Choroid plexus epithelial cell (primary cell): Measurements from ENCODE around the gene BCO2.

Source experiments
- DNase-seq: peaks from one replicate; pipeline ENCODE4 v3.0.0-alpha.2; 2010; ENCODE audit warnings: low read depth
- H3K4me3 ChIP-seq: 2 replicates; pipeline ENCODE4 v1.5.1; 2011; ENCODE audit warnings: low read depth, mild to moderate bottlenecking, control low read depth, low read length, moderate library complexity
- CTCF ChIP-seq: conservative IDR thresholded peaks from 2 replicates; pipeline ENCODE4 v1.5.1; 2011; ENCODE audit warnings: low read depth, mild to moderate bottlenecking, control low read depth, inconsistent platforms, low read length, moderate library complexity

The BCO2 gene

DNA sequence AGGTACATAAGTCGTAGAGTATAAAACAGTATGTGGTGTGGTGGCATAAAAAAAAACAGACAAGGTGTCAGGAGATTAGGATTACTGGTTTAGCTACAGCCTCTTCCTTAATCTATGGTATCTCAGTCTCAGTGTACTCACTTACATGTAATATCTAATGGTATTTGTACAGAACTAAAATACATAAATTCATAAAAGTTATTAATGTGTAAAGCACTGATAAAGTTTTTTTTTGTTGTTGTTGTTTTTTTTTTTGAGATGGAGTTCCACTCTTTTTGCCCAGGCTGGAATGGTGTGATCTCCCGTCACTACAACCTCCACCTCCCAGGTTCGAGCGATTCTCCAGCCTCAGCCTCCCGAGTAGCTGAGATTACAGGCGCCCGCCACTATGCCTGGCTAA, 53.8 kb downstream of the BCO2 start:
- H3K4me3 ChIP-seq: no peak overlapping the region
- no peak for DNase-seq
- TF ChIP-seq CTCF: no peak

GRCh38 chr11:112229746-112230433, 54.6 kb downstream of the BCO2 start:
- no peak for TF ChIP-seq CTCF
- no peak overlapping the region for H3K4me3 ChIP-seq
- peak; percentile 97 for DNase-seq

- TF ChIP-seq CTCF: no peak
- DNase-seq: no peak
Observed at GRCh38 chr11:112231952-112232351, 56.6 kb downstream of the BCO2 start.

DNA sequence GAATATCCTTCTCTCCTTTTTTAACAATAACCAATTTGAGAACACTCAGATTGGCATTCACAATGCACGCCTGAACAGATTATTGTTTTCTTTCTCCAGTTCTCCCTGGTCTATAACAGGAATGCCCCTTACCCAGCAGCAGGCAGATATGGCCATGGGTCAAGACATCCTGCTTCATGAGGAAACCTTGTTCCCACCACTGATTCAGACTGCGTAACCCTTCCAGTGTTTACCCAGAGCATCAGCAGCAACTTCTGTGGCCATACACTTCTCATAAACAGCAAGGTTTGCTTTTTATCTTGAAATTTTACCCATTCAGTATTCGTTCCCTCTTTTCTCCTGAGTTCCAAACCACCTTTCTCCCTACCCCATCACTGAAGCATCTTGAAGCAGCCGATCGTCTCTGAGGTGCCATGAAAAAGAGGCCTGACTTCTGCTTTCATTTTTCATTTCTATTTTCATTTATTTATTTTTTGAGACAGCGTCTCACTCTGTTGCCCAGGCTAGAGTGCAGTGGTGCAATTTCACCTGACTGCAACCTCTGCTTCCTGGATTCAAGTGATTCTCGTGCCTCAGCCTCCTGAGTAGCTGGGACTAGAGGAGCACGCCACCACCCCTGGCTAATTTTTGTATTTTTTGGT, 60.6 kb downstream of the BCO2 start:
- H3K4me3 ChIP-seq: no peak overlapping the region
- TF ChIP-seq CTCF: no peak
- DNase-seq: no peak

More at GRCh38 chr11:112231952-112232351, 56.6 kb downstream of the BCO2 start:
- H3K4me3 ChIP-seq: no peak overlapping the region

- DNase-seq: no peak
- H3K4me3 ChIP-seq: no peak overlapping the region
- TF ChIP-seq CTCF: no peak
Observed at GRCh38 chr11:112237451-112237850, 62.1 kb downstream of the BCO2 start.

GRCh38 chr11:112238041-112238440, 62.7 kb downstream of the BCO2 start:
- DNase-seq: no peak
- no peak overlapping the region for H3K4me3 ChIP-seq
- TF ChIP-seq CTCF: no peak

- H3K4me3 ChIP-seq: no peak overlapping the region
- TF ChIP-seq CTCF: no peak
- peak; percentile 82 for DNase-seq
Observed at GRCh38 chr11:112241486-112241885, 66.2 kb downstream of the BCO2 start.
